ENCODE results near the gene ZNRF3.

ZNRF3 gene

DNA sequence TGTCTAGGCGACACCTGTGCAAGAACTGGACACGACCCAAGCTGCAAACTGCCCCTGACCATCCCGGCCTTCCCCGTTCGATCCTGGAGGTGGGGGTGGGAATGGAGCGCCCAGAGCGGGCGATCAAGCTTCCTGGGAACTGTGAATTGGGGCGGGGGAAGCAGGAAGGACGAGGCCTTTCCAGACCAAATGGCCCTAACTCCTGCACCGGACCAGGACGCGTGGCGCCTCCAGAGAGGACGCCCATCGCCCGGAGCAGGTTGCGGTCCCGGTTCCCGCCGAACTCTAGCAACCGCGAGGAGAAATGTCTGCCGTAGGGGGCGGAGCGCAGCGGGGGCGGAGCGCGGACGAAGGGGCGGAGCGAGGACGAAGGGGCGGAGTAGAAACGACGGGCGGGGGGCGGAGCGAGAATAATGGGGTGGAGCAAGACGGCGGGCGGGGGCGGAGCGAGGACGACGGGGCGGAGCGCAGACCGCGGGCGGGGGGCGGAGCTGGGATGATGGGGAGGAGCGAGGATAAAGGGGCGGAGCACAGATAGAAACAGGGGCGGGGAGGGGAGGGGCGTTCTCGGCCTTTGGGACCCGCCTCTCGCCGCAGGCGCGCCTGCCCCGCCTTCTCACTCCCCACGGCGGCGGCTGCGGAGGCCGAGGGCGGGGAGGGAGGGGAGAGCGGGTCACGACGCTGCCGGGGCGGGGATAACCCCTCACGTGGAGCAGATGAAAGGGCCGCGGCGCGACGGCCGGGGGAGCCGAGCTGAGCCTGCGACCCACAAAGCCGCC, at the start of gene ZNRF3:
Gene ZNRF3, plus strand, starts transcription at position 695 of the 779 bp plus-strand sequence. CDS start 195 bp downstream, outside the sequence.
- no peaks in the 10 kb centered on the region for H4K20me1 ChIP-seq (ENCODE audit: low read depth, low read length)
- H3K9me3 ChIP-seq (ENCODE audit: insufficient read depth, low read length) = no peaks in the 10 kb centered on the region
- peak within 1 kb of the TSS; percentile 51 for H3K4me3 ChIP-seq (ENCODE audit: insufficient read depth, low read length, poor library complexity, severe bottlenecking)
- no peaks in the 10 kb centered on the region for H3K9me2 ChIP-seq (replicated peaks; ENCODE audit: insufficient read depth, low read length)
- H2AFZ ChIP-seq (ENCODE audit: low read depth, low read length, severe bottlenecking) = peak within 1 kb of the TSS; percentile 36
- no peaks in the 10 kb centered on the region for H3K27me3 ChIP-seq (ENCODE audit: low read length)
- H3K27ac ChIP-seq (ENCODE audit: low read depth, low read length) = no peak within 1 kb of the TSS
- TF ChIP-seq EZH2phosphoT487 (conservative IDR thresholded peaks at IDR 0.05; ENCODE audit: low read length) = no peak
- TF ChIP-seq, protein P1, sequence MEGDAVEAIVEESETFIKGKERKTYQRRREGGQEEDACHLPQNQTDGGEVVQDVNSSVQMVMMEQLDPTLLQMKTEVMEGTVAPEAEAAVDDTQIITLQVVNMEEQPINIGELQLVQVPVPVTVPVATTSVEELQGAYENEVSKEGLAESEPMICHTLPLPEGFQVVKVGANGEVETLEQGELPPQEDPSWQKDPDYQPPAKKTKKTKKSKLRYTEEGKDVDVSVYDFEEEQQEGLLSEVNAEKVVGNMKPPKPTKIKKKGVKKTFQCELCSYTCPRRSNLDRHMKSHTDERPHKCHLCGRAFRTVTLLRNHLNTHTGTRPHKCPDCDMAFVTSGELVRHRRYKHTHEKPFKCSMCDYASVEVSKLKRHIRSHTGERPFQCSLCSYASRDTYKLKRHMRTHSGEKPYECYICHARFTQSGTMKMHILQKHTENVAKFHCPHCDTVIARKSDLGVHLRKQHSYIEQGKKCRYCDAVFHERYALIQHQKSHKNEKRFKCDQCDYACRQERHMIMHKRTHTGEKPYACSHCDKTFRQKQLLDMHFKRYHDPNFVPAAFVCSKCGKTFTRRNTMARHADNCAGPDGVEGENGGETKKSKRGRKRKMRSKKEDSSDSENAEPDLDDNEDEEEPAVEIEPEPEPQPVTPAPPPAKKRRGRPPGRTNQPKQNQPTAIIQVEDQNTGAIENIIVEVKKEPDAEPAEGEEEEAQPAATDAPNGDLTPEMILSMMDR (IDR thresholded peaks at IDR 0.05; ENCODE audit: insufficient read depth, low read length, poor library complexity, severe bottlenecking) = no peak
- H3K4me2 ChIP-seq (ENCODE audit: low read depth, low read length, poor library complexity, severe bottlenecking) = peak within 1 kb of the TSS; percentile 54
- H3K9ac ChIP-seq (ENCODE audit: low read length) = peak within 1 kb of the TSS; percentile 31; the same call in 1 of the 2 replicates
- H3K36me3 ChIP-seq (ENCODE audit: low read length) = no peaks in the 10 kb centered on the region
- H3F3A ChIP-seq (ENCODE audit: insufficient read depth) = peaks cover 9% of the 10 kb centered on the region
- H3K79me2 ChIP-seq (ENCODE audit: insufficient read depth, low read length) = no peaks in the 10 kb centered on the region

DNA sequence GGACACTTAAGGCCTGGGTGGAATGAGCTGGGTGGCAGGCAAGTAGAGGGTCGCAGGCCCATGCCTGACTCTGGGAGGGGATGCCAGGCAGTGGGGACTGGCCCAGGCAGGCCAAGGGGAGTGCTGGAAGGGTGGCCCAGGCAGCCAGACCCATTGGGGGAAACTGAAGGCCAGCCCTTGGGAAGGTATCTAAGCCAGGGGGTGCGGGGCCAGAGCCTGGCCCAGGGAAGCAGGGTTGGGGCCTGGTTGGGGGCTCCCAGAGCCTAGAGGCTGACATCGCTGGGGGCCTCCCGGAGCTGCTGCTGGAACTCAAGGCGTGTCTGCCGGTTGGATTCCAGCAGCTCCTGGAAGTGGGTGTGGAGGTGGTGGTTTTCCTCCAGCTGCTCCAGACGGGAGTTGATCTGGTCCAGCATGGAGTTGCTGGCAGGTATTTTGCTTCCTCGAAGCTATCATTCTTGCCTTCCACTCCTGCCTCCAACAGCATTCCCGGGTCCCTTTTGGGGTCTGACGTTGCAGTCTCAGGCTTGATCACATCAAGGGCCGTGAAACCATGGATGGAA, 47.7 kb upstream of the ZNRF3 start:
- H4K20me1 ChIP-seq (ENCODE audit: low read depth, low read length) = no peaks in the 10 kb centered on the region
- H3K9me2 ChIP-seq (replicated peaks; ENCODE audit: insufficient read depth, low read length) = no peaks in the 10 kb centered on the region
- no peak overlapping the region for H3K9ac ChIP-seq (ENCODE audit: low read length)
- H3K27ac ChIP-seq (ENCODE audit: low read depth, low read length) = no peak overlapping the region
- TF ChIP-seq, protein P1 (IDR thresholded peaks at IDR 0.05; ENCODE audit: insufficient read depth, low read length, poor library complexity, severe bottlenecking) = no peak
- TF ChIP-seq EZH2phosphoT487 (conservative IDR thresholded peaks at IDR 0.05; ENCODE audit: low read length) = no peak
- no peaks in the 10 kb centered on the region for H3K36me3 ChIP-seq (ENCODE audit: low read length)
- H2AFZ ChIP-seq (ENCODE audit: low read depth, low read length, severe bottlenecking) = no peak overlapping the region
- no peaks in the 10 kb centered on the region for H3F3A ChIP-seq (ENCODE audit: insufficient read depth)
- H3K4me2 ChIP-seq (ENCODE audit: low read depth, low read length, poor library complexity, severe bottlenecking) = no peak overlapping the region
- H3K27me3 ChIP-seq (ENCODE audit: low read length) = no peaks in the 10 kb centered on the region
- no peaks in the 10 kb centered on the region for H3K9me3 ChIP-seq (ENCODE audit: insufficient read depth, low read length)
- H3K79me2 ChIP-seq (ENCODE audit: insufficient read depth, low read length) = no peaks in the 10 kb centered on the region
- H3K4me3 ChIP-seq (ENCODE audit: insufficient read depth, low read length, poor library complexity, severe bottlenecking) = no peak overlapping the region

DNA sequence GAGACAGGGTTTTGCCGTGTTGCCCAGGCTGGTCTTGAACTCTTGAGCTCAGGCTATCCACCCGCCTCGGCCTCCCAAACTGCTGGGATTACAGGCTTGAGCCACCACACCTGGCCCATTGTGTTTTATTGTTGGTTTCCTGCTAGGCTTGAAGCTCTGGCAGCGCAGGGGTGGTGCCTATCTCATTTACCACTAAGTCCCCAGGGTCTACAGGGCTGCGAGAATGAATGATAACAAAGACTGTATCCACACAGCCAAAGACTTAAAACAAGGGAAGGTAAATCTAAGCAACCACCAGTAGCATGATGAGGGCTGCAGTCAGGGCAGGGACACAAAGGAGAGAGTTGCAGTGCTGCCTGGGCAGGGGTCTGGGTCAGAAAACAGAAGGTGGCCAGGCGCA, 45.7 kb upstream of the ZNRF3 start:
- Histone ChIP-seq H3K4me3 (ENCODE audit: insufficient read depth, low read length, poor library complexity, severe bottlenecking) (no peak overlapping the region), H3K27me3 (ENCODE audit: low read length) (no peaks in the 10 kb centered on the region), H4K20me1 (ENCODE audit: low read depth, low read length) (no peaks in the 10 kb centered on the region), H3K9me2 (replicated peaks; ENCODE audit: insufficient read depth, low read length) (no peaks in the 10 kb centered on the region), H3F3A (ENCODE audit: insufficient read depth) (no peaks in the 10 kb centered on the region), H3K36me3 (ENCODE audit: low read length) (no peaks in the 10 kb centered on the region), H2AFZ (ENCODE audit: low read depth, low read length, severe bottlenecking) (no peak overlapping the region), H3K4me2 (ENCODE audit: low read depth, low read length, poor library complexity, severe bottlenecking) (no peak overlapping the region), H3K9ac (ENCODE audit: low read length) (no peak overlapping the region), H3K27ac (ENCODE audit: low read depth, low read length) (no peak overlapping the region), H3K79me2 (ENCODE audit: insufficient read depth, low read length) (no peaks in the 10 kb centered on the region), H3K9me3 (ENCODE audit: insufficient read depth, low read length) (no peaks in the 10 kb centered on the region)
- TF ChIP-seq, protein P1 (IDR thresholded peaks at IDR 0.05; ENCODE audit: insufficient read depth, low read length, poor library complexity, severe bottlenecking) = no peak
- TF ChIP-seq EZH2phosphoT487 (conservative IDR thresholded peaks at IDR 0.05; ENCODE audit: low read length) = no peak

Data from SU-DHL-6 (cell line).